Osteoblast (primary cell): Measurements from ENCODE around the gene ANXA9. TPM values are rescaled to one million over a fixed set of nuclear protein-coding genes. Genes with fewer than 3 reads are reported as not detected.

Experiments
- DNase-seq: peaks from one replicate; pipeline ENCODE4 v3.0.0; 2011; ENCODE audit warnings: low spot score, mixed read lengths; ENCODE audit not compliant: insufficient read length; ENCODE audit errors: missing footprints
- H2AFZ ChIP-seq: 2 replicates; pipeline ENCODE4 v1.6.0; 2011; ENCODE audit warnings: mild to moderate bottlenecking, low read length
- H3K27ac ChIP-seq: 2 replicates; pipeline ENCODE4 v1.5.1; 2011; ENCODE audit warnings: mild to moderate bottlenecking, low read depth, low read length, moderate library complexity
- H3K27me3 ChIP-seq: 2 replicates; pipeline ENCODE4 v1.6.0; 2012; ENCODE audit warnings: mild to moderate bottlenecking, control low read depth, inconsistent platforms, low read length, moderate library complexity; ENCODE audit not compliant: insufficient read depth
- H3K36me3 ChIP-seq: 2 replicates; pipeline ENCODE4 v1.5.1; 2011; ENCODE audit warnings: mild to moderate bottlenecking, low read length, control low read depth, moderate library complexity; ENCODE audit not compliant: insufficient read depth
- H3K4me1 ChIP-seq: 2 replicates; pipeline ENCODE4 v1.5.1; 2011; ENCODE audit warnings: mild to moderate bottlenecking, low read length, control low read depth, moderate library complexity; ENCODE audit not compliant: insufficient read depth
- H3K4me2 ChIP-seq: 2 replicates; pipeline ENCODE4 v1.6.0; 2011; ENCODE audit warnings: mild to moderate bottlenecking, low read length; ENCODE audit not compliant: insufficient read depth
- H3K4me3 ChIP-seq: fragments of 200-600 bp; sonication (generic); 3 replicates; pipeline ENCODE4 v1.5.1; 2012; ENCODE audit warnings: mild to moderate bottlenecking, low read length, inconsistent platforms; ENCODE audit not compliant: insufficient read depth
- H3K79me2 ChIP-seq: 2 replicates; pipeline ENCODE4 v1.6.0; 2012; ENCODE audit warnings: mild to moderate bottlenecking, low read length, control low read depth, inconsistent platforms; ENCODE audit not compliant: insufficient read depth
- H3K9me3 ChIP-seq: 2 replicates; pipeline ENCODE4 v1.5.1; 2011; ENCODE audit warnings: low read depth, low read length, control low read depth
- H4K20me1 ChIP-seq: 2 replicates; pipeline ENCODE4 v1.6.0; 2012; ENCODE audit warnings: mild to moderate bottlenecking, low read length, control low read depth; ENCODE audit not compliant: insufficient read depth
- CTCF ChIP-seq: IDR thresholded peaks from 2 replicates; pipeline ENCODE4 v1.5.1; 2011; ENCODE audit warnings: mild to moderate bottlenecking, low read depth, low read length, moderate library complexity; ENCODE audit errors: extremely low read depth
- total RNA-seq: library from RNA; depleted of rRNA; stranded (reverse); fragments of >200 nt; gene quantifications from 2 replicates; pipeline ENCODE4 v1.2.3, GENCODE V29; 2012

Gene ANXA9
- total RNA-seq, 1 donor = under 0.01 TPM

- peaks cover 30% of the 10 kb centered on the region for H3K79me2 ChIP-seq
- no peak overlapping the region for H3K27ac ChIP-seq
- H4K20me1 ChIP-seq = peaks cover 22% of the 10 kb centered on the region
- DNase-seq = no peak
- H3K4me1 ChIP-seq = no peaks in the 10 kb centered on the region
- no peaks in the 10 kb centered on the region for H3K27me3 ChIP-seq
- H3K4me3 ChIP-seq = no peak overlapping the region
- H3K36me3 ChIP-seq = peaks cover 88% of the 10 kb centered on the region
- H3K4me2 ChIP-seq = no peak overlapping the region
- TF ChIP-seq CTCF = no peak
- H2AFZ ChIP-seq = no peak overlapping the region
- H3K9me3 ChIP-seq = no peaks in the 10 kb centered on the region
Observed at GRCh38 chr1:150964164-150964489, 18.0 kb upstream of the ANXA9 start.

GRCh38 chr1:150965605-150966004 lies 16.5 kb upstream of the ANXA9 start:
- H4K20me1 ChIP-seq = peaks cover 33% of the 10 kb centered on the region
- no peak overlapping the region for H3K4me3 ChIP-seq
- H3K9me3 ChIP-seq = no peaks in the 10 kb centered on the region
- DNase-seq = no peak
- peaks cover 4% of the 10 kb centered on the region for H3K4me1 ChIP-seq
- TF ChIP-seq CTCF = no peak
- H3K4me2 ChIP-seq = no peak overlapping the region
- peaks cover 44% of the 10 kb centered on the region for H3K79me2 ChIP-seq
- peaks cover 78% of the 10 kb centered on the region for H3K36me3 ChIP-seq
- no peak overlapping the region for H3K27ac ChIP-seq
- H3K27me3 ChIP-seq = no peaks in the 10 kb centered on the region
- no peak overlapping the region for H2AFZ ChIP-seq

- H3K27ac ChIP-seq = no peak overlapping the region
- no peaks in the 10 kb centered on the region for H3K9me3 ChIP-seq
- no peak overlapping the region for H3K4me2 ChIP-seq
- TF ChIP-seq CTCF = no peak
- peaks cover 48% of the 10 kb centered on the region for H3K79me2 ChIP-seq
- no peak overlapping the region for H2AFZ ChIP-seq
- peaks cover 8% of the 10 kb centered on the region for H3K4me1 ChIP-seq
- no peaks in the 10 kb centered on the region for H3K27me3 ChIP-seq
- peaks cover 74% of the 10 kb centered on the region for H3K36me3 ChIP-seq
- no peak overlapping the region for H3K4me3 ChIP-seq
- H4K20me1 ChIP-seq = peaks cover 37% of the 10 kb centered on the region
- DNase-seq = no peak
Observed at GRCh38 chr1:150966011-150966410, 16.1 kb upstream of the ANXA9 start.

GRCh38 chr1:150967936-150968335 lies 14.2 kb upstream of the ANXA9 start:
- Histone ChIP-seq H3K27ac (no peak overlapping the region), H3K79me2 (peaks cover 68% of the 10 kb centered on the region), H4K20me1 (peaks cover 55% of the 10 kb centered on the region), H3K4me3 (no peak overlapping the region), H2AFZ (no peak overlapping the region), H3K4me2 (no peak overlapping the region), H3K4me1 (peaks cover 27% of the 10 kb centered on the region), H3K27me3 (no peaks in the 10 kb centered on the region), H3K9me3 (no peaks in the 10 kb centered on the region), H3K36me3 (peaks cover 57% of the 10 kb centered on the region)
- no peak for TF ChIP-seq CTCF
- DNase-seq = no peak
